GM18951 (cell line): ENCODE data around the gene EPHA3.

Experiments used
- POLR2A ChIP-seq: IDR thresholded peaks from 4 replicates; pipeline ENCODE4 v1.6.1; 2011; ENCODE audit warnings: mild to moderate bottlenecking; ENCODE audit not compliant: insufficient read length, insufficient read depth; ENCODE audit errors: extremely low read depth
- in situ Hi-C: fragments of 300-500 bp; cut with MboI; formaldehyde crosslinking; loops from one replicate; pipeline ENCODE4 v1.12.0; 2022; ENCODE audit warnings: low sequenced_read_pairs, mixed read lengths, inconsistent platforms; ENCODE audit not compliant: unreplicated experiment

Gene EPHA3

DNA sequence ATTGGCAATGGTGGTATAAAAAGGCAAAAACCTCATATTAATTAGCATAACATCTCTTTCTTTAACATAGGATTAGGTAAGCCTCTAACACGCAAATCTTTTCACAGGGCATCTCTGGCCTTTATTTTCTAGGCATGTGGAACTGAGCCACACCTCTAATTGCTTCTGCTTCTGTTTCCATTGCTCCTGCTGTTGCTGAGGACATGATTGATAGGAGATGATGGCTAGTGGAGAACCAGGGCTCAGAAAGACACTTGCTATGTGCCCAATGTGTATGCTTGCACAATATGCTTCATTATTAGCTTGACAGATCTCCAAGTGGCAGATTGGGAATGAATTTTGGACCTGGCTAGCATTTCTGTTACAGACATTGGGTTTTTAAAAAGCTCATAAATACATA lies 114.5 kb downstream of the EPHA3 start:
- TF ChIP-seq POLR2A: no peak
- in situ Hi-C loops: no loop called here

DNA sequence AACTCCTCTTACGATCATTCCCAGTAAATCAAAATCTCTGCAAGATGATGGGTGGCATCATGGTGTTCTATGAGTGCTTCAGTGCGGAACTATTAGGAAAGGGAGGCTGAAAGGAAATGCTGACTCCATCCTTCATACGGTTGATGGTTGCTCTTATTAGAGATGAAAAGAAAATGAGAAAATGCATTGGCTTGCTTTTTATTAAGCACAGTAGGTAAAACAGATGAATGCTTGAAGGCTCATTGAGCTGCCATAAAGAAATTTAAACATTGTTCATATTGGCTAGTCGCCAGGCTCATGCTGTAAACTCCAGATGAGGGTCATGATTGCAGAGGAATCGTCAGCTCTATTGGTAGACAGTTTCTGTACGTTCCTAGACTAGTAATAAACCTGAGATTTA lies 115.8 kb downstream of the EPHA3 start:
- in situ Hi-C loops: no loop called here
- TF ChIP-seq POLR2A: no peak

DNA sequence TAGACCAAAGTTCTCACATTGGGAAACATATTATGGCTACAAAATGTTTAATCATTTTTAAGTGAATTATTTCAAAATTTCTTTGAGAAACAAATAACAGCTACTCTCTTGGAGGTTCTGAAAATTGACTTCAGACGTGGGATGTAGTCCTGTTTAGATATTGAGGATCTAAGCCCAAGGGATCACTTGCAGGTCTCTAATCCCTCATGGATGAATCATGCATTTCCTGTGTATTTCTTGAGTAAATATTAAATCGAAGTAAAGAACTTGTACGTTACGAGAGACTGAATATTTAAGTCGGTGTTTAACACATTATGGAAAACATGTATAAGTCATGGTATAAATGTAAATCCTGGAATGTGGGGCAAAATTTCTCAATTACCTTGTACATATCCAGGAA lies 119.8 kb downstream of the EPHA3 start:
- TF ChIP-seq POLR2A: no peak
- in situ Hi-C loops: no loop called here

DNA sequence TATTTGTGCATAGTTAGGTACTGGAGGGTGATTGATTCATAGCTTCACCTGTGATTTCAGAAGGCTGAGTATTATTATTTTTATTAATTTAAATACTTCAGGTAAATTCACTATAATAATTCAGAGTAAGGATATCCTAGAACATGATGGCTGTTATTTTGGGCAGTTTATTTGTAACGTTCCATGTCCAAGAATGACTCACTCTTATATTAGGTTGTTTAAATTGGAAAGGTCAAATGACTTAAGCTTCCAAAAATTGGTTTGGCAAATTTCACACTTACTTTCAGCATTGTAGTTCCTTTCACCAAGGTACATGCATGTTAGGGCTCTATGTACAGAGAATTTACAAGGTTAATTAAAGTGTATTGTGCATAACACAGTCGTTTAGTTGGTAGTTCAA lies 120.2 kb downstream of the EPHA3 start:
- in situ Hi-C loops: no loop called here

DNA sequence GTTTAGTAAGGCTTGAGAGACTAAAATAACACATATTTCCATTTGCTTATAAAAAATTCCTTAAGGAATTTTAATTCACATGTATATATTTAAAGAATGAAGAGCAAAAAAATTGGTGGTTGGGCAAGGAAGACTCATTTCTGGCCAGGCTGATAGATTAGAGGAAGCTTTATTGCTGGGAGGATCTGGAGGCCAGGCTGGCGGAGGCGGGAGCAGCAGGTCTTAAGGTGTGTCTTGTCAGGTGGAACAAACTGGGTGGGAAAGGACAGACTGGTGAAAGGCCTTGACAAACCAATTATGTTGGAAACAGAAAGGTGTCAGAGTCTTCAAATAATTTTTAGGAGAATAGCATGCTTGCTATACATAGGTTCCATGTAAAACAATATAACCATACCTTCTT lies 124.7 kb downstream of the EPHA3 start:
- TF ChIP-seq POLR2A: no peak
- in situ Hi-C loops: no loop called here

More for the DNA sequence above, 120.2 kb downstream of the EPHA3 start:
- no peak for TF ChIP-seq POLR2A

DNA sequence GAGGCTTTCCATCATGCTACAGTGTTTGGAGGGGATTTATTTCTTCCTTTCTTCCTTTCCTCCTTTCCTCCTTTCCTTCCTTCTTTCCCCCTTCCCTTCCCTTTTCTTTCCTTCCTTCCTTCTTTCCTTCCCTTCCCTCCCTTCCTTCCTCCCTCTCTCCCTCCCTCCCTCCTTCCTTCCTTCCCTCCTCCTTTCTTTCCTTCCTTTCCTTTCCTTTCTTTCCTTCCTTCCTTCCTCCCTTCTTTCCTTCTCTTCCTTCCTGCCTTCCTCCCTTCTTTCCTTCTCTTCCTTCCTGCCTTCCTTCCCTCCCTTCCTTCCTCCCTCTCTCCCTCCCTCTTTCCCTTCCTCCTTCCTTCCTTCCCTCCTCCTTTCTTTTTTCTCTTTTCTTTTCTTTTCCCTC lies 127.2 kb downstream of the EPHA3 start:
- in situ Hi-C loops: no loop called here
- no peak for TF ChIP-seq POLR2A

DNA sequence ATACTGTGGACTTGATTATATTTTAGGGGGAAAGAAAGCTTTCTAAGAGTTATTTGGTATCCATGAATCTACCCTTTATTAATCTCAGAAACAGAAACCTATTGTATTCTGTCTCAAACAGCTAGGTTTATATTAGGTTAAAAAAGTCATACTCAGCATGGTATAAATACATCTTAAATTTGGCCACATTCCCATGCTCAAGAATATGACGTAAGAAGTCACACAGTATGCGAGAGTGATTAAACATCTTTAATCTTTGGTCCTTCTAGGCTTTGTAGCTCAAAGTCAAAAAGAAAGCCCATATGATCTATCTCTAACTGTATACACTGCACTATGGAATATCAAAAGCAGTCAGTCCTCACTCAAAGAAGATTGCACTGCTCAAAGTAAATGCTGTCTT lies 131.4 kb downstream of the EPHA3 start:
- in situ Hi-C loops: no loop called here
- TF ChIP-seq POLR2A: no peak

DNA sequence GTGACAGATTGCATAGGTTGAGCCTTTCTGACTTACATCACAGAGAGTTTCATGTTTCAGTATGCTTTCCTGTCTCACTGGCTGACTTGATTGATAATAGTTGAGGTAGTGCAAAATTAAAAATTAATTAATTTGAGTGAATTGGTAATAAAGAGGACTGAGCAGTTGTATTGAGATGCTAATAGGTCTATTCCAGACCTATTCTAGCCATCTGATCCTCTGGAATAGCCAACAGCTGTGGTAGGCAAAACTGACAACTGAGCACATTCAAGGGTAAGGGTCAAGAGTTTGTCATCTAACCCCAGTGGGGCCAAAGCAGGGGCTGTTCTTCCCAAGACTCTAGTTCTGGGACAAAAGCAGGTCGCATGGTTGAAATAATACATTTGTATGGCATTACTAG lies 132.4 kb downstream of the EPHA3 start:
- no peak for TF ChIP-seq POLR2A
- in situ Hi-C loops: no loop called here

DNA sequence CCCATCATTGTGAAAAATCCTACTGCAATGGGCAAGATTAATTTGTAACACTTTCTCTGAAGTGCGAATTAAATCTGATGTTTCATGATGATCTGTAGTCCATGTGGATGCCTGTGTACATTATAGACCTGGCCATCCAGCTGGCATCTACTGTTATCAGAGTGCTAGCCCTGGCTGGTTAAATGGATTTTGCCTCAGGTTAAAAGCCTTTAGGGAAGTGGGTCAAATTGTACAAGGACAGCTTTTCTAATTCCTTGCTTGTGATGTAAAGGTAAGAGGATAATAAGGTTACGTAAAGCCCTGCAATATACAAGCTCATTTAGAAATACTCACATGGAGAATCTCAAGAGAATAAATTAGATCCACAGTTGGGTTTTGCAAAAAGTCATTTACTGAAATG lies 138.2 kb downstream of the EPHA3 start:
- TF ChIP-seq POLR2A: no peak
- in situ Hi-C loops: no loop called here

DNA sequence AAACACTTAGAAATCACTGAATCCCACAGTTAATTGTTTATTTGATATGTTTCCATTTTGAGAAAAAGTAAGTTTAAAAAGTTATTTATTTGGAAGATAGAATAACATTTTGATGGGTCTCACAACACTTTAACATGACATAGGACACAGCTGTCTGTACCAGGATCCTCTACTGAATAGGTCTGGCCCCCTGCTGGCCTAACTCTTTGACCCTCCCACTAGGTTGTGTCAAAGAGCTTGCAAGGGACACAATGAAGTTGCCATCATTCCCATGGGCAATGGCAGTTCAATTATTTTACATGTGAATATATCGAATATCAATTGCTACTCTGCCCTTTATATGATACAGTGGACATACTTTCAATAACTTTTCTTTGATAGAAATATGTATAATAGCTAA lies 138.9 kb downstream of the EPHA3 start:
- TF ChIP-seq POLR2A: no peak
- in situ Hi-C loops: no loop called here

DNA sequence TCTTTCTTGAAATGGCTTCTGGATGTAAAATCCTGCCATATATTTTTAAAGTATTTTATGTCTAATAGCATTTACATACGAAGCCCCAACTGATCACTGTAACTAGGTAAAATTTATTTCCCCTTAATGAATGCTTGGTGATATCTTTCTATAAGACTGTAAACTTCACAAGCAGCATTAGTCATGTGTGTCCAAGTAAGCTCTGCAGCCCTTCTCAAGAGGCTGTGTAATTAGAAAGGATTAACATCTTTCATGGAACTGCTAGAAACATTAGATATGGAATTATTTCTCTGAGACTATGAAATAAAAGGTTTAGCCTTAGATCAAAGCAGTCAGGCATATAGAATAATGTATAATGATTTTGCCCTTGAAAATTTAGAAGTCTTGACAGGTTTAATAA lies 143.3 kb downstream of the EPHA3 start:
- in situ Hi-C loops: no loop called here

DNA sequence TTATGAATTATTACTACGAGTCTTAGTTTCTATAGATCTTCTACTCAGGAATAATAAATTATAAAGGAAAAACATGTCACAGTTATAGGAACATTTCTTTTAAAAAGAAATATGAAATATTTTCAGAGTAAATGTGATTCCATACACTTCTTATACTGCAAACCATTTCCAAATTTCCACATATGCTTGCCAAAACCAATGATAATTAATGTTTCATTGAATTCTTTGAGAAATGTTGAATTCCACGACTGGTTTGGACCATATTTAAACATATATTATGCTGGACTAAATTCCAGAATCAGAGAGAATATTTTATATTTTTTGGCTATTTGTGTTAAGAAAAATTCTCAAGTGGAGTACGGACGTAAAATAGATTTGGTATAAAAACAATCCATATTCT lies 144.6 kb downstream of the EPHA3 start:
- in situ Hi-C loops: no loop called here
- TF ChIP-seq POLR2A: no peak

More for the DNA sequence above, 143.3 kb downstream of the EPHA3 start:
- no peak for TF ChIP-seq POLR2A

DNA sequence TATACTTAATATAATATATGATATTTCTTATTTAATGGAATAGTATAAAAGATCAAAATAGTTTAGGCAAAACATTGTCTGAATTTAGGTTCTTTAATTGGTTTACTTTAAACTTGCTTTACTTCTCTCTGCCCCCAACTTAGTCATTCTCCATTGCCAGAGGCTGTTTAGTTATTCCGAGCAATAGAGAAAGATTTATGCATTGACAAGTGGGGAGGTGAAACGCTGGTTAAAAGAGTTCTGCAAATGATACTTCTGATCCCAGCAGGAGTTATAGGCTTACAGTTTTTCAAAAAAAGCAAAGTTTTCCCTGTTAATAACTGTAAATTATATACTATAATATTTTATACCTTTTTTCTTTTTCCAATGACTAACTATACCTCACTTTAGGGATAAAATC lies 145.4 kb downstream of the EPHA3 start:
- in situ Hi-C loops: no loop called here
- TF ChIP-seq POLR2A: no peak

DNA sequence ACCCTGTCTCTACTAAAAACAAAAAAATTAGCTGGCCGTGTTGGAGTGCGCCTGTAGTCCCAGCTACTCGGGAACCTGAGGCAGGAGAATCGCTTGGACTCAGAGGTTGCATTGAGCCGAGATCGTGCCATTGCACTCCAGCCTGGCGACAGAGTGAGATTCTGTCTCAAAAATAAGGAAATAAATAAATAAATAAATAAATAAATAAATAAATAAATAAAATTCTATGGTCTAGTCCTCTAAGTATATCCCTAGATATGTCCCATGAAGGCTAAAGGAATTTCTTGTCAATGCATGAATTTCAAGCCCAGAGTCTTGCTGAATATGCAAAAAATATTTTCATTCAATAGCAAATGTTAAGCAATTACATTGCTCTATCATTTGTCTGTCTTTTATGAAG lies 149.0 kb downstream of the EPHA3 start:
- TF ChIP-seq POLR2A: no peak
- in situ Hi-C loops: no loop called here

DNA sequence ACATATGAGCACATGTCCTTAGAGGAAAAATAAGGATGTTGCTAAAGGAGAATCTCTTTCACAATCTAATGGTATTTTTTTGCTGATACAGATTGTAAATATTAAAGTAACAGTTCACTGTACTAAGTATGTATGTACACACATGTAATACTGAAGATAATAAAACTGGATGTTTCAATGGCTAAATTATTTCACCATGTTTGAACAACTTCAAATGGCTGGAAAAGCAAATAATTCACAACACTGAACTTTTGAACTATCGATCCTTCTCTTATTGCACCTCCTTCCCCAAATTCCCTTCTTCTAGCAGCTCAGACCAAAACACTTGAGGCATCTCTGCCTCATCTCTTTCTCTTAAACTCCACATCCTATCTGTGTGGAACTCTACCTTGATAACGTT lies 149.5 kb downstream of the EPHA3 start:
- in situ Hi-C loops: no loop called here
- TF ChIP-seq POLR2A: no peak
